SK-N-SH treated with all-trans-retinoic acid at 6 μM for 48 hours (cell line): ENCODE data around the gene LRRC4C.

ENCODE experiments used
- ATAC-seq: fragments of 200-7000 bp; cut with Tn5 transposase; 3 replicates; pipeline ENCODE4 v1.9.1; 2020; ENCODE audit warnings: mild to moderate bottlenecking, moderate library complexity
- ARNTL ChIP-seq: fragments of 450-650 bp; formaldehyde crosslinking; IDR thresholded peaks from 2 replicates; pipeline ENCODE4 v1.5.0; 2020; ENCODE audit warnings: low read depth, mild to moderate bottlenecking, moderate library complexity, borderline replicate concordance
- BACH2 ChIP-seq: fragments of 250-450 bp; sonication (Bioruptor Pico); IDR thresholded peaks from 2 replicates; pipeline ENCODE4 v1.9.0; 2021; ENCODE audit warnings: mild to moderate bottlenecking, borderline replicate concordance
- ESRRG ChIP-seq: fragments of 250-450 bp; sonication (Bioruptor Pico); IDR thresholded peaks from 2 replicates; pipeline ENCODE4 v1.6.1; 2021; ENCODE audit warnings: mild to moderate bottlenecking
- GLIS3 ChIP-seq: fragments of 250-450 bp; sonication (Bioruptor Pico); IDR thresholded peaks from 2 replicates; pipeline ENCODE4 v1.5.0; 2020; ENCODE audit warnings: mild to moderate bottlenecking, moderate library complexity
- ISL1 ChIP-seq: fragments of 250-450 bp; sonication (Bioruptor Pico); IDR thresholded peaks from 2 replicates; pipeline ENCODE4 v2.1.2; 2022; ENCODE audit warnings: mild to moderate bottlenecking, moderate library complexity
- OSR1 ChIP-seq: fragments of 250-450 bp; sonication (Bioruptor Pico); IDR thresholded peaks from 2 replicates; pipeline ENCODE4 v1.8.0; 2022; ENCODE audit warnings: moderate library complexity, mild to moderate bottlenecking, inconsistent platforms
- PPARA ChIP-seq: fragments of 250-450 bp; sonication (Bioruptor Pico); IDR thresholded peaks from 2 replicates; pipeline ENCODE4 v1.5.0; 2020; ENCODE audit warnings: mild to moderate bottlenecking, borderline replicate concordance
- SNAI2 ChIP-seq: fragments of 250-450 bp; sonication (Bioruptor Pico); IDR thresholded peaks from 2 replicates; pipeline ENCODE4 v1.5.0; 2020; ENCODE audit warnings: mild to moderate bottlenecking, moderate library complexity
- TCF4 ChIP-seq: fragments of 250-450 bp; sonication (Bioruptor Pico); IDR thresholded peaks from 2 replicates; pipeline ENCODE4 v1.8.0; 2021; ENCODE audit warnings: mild to moderate bottlenecking, moderate library complexity, borderline replicate concordance
- TOX ChIP-seq: fragments of 250-450 bp; sonication (Bioruptor Pico); IDR thresholded peaks from 2 replicates; pipeline ENCODE4 v1.8.0; 2021; ENCODE audit warnings: mild to moderate bottlenecking, moderate library complexity, borderline replicate concordance
- TSHZ2 ChIP-seq: fragments of 250-450 bp; sonication (Bioruptor Pico); IDR thresholded peaks from 2 replicates; pipeline ENCODE4 v1.5.0; 2020; ENCODE audit warnings: mild to moderate bottlenecking, moderate library complexity
- ZC3H10 ChIP-seq: fragments of 250-450 bp; sonication (Bioruptor Pico); IDR thresholded peaks from 2 replicates; pipeline ENCODE4 v1.5.1; 2021; ENCODE audit warnings: mild to moderate bottlenecking, moderate library complexity
- ZFP3 ChIP-seq: fragments of 250-450 bp; sonication (Bioruptor Pico); IDR thresholded peaks from 2 replicates; pipeline ENCODE4 v1.5.0; 2020; ENCODE audit warnings: mild to moderate bottlenecking, moderate library complexity
- ZFP30 ChIP-seq: fragments of 450-650 bp; formaldehyde crosslinking; IDR thresholded peaks from 2 replicates; pipeline ENCODE4 v1.5.0; 2022; ENCODE audit warnings: mild to moderate bottlenecking, moderate library complexity
- ZNF565 ChIP-seq: fragments of 450-650 bp; formaldehyde crosslinking; conservative IDR thresholded peaks from 2 replicates; pipeline ENCODE4 v1.5.0; 2020; ENCODE audit warnings: low read depth, mild to moderate bottlenecking, moderate library complexity
- ZNF8 ChIP-seq: fragments of 450-650 bp; formaldehyde crosslinking; IDR thresholded peaks from 2 replicates; pipeline ENCODE4 v1.5.0; 2020; ENCODE audit warnings: mild to moderate bottlenecking, moderate library complexity
- TF ChIP-seq, protein P1 (sequence below): fragments of 250-450 bp; sonication (Bioruptor Pico); IDR thresholded peaks from 2 replicates; pipeline ENCODE4 v1.5.1; 2020; ENCODE audit warnings: low read depth, mild to moderate bottlenecking, moderate library complexity
- TF ChIP-seq, protein P2 (sequence below): fragments of 250-450 bp; sonication (Bioruptor Pico); IDR thresholded peaks from 2 replicates; pipeline ENCODE4 v1.8.0; 2020; ENCODE audit warnings: mild to moderate bottlenecking, moderate library complexity, borderline replicate concordance
- TF ChIP-seq, protein P3 (sequence below): fragments of 250-450 bp; sonication (Bioruptor Pico); IDR thresholded peaks from 2 replicates; pipeline ENCODE4 v1.8.0; 2021; ENCODE audit warnings: low read depth, mild to moderate bottlenecking, moderate library complexity, borderline replicate concordance
- TF ChIP-seq, protein P4 (sequence below): fragments of 250-450 bp; sonication (Bioruptor Pico); IDR thresholded peaks from 2 replicates; pipeline ENCODE4 v1.5.1; 2021; ENCODE audit warnings: mild to moderate bottlenecking, moderate library complexity

Gene LRRC4C

GRCh38 chr11:40569947-40570531 lies 889.4 kb downstream of the LRRC4C start:
- ATAC-seq, result no peak
- TF ChIP-seq OSR1 (CRISPR knock-in tag) (no peak), ZFP30 (CRISPR knock-in tag) (no peak), ZNF565 (CRISPR knock-in tag) (no peak), ZFP3 (CRISPR knock-in tag) (no peak), GLIS3 (CRISPR knock-in tag) (no peak), ESRRG (CRISPR knock-in tag) (no peak), ZC3H10 (CRISPR knock-in tag) (no peak), ISL1 (CRISPR knock-in tag) (no peak), TOX (CRISPR knock-in tag) (no peak), BACH2 (CRISPR knock-in tag) (no peak), TCF4 (CRISPR knock-in tag) (no peak), ARNTL (CRISPR knock-in tag) (no peak), PPARA (CRISPR knock-in tag) (no peak), SNAI2 (CRISPR knock-in tag) (no peak)
- TF ChIP-seq, protein P1, sequence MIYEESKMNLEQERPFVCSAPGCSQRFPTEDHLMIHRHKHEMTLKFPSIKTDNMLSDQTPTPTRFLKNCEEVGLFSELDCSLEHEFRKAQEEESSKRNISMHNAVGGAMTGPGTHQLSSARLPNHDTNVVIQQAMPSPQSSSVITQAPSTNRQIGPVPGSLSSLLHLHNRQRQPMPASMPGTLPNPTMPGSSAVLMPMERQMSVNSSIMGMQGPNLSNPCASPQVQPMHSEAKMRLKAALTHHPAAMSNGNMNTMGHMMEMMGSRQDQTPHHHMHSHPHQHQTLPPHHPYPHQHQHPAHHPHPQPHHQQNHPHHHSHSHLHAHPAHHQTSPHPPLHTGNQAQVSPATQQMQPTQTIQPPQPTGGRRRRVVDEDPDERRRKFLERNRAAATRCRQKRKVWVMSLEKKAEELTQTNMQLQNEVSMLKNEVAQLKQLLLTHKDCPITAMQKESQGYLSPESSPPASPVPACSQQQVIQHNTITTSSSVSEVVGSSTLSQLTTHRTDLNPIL, result no peak
- TF ChIP-seq, protein P2, sequence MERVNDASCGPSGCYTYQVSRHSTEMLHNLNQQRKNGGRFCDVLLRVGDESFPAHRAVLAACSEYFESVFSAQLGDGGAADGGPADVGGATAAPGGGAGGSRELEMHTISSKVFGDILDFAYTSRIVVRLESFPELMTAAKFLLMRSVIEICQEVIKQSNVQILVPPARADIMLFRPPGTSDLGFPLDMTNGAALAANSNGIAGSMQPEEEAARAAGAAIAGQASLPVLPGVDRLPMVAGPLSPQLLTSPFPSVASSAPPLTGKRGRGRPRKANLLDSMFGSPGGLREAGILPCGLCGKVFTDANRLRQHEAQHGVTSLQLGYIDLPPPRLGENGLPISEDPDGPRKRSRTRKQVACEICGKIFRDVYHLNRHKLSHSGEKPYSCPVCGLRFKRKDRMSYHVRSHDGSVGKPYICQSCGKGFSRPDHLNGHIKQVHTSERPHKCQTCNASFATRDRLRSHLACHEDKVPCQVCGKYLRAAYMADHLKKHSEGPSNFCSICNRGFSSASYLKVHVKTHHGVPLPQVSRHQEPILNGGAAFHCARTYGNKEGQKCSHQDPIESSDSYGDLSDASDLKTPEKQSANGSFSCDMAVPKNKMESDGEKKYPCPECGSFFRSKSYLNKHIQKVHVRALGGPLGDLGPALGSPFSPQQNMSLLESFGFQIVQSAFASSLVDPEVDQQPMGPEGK (CRISPR knock-in tag), result no peak
- TF ChIP-seq, protein P3, sequence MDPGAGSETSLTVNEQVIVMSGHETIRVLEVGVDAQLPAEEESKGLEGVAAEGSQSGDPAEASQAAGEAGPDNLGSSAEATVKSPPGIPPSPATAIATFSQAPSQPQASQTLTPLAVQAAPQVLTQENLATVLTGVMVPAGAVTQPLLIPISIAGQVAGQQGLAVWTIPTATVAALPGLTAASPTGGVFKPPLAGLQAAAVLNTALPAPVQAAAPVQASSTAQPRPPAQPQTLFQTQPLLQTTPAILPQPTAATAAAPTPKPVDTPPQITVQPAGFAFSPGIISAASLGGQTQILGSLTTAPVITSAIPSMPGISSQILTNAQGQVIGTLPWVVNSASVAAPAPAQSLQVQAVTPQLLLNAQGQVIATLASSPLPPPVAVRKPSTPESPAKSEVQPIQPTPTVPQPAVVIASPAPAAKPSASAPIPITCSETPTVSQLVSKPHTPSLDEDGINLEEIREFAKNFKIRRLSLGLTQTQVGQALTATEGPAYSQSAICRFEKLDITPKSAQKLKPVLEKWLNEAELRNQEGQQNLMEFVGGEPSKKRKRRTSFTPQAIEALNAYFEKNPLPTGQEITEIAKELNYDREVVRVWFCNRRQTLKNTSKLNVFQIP (CRISPR knock-in tag), result no peak
- TF ChIP-seq, all 23 proteins: peak for 0

DNA sequence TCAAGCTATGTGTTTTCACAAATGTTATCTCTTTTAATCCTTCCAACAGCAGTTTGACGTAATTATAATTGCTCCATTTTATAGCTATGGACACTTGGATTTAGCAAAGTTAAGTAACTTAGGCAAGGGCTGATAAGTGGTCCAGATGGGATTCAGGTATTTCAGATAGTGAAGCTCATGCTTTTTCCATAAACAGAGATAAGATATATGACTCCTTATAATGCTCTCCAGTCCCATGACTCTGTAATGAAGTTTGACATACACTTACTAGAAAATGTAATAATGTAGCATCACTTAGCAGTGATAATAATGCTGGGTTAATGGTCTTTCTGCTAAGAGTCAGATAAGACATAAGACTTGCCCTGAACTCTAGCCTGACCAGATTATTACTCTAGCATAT lies 892.1 kb downstream of the LRRC4C start:
- TF ChIP-seq TCF4 (CRISPR knock-in tag), result 0 out of 2 replicates have a peak, but pooled peaks have one; percentile 35
- TF ChIP-seq ISL1 (CRISPR knock-in tag), result peak; percentile 93
- no peak for TF ChIP-seq ZNF8 (CRISPR knock-in tag)
- ATAC-seq, result no peak

DNA sequence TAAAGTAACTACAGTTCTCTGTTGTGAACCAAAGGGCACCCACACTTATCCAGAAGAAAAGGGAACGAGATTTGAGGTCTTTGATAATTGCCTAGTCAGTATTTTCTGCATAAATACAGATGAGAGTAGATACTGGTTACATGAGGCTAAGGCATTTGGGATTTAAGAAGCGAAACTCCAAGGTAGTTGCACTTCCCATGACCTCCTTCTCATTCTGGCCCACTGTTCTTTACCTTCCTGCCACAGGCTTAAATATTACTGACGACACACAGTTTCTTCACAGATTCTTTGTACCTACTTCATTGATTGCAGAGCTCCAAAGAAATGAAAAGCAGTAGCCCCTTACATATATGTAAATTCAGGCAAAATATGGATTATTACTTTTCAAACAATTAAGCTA lies 915.3 kb downstream of the LRRC4C start:
- no peak for ATAC-seq
- TF ChIP-seq ZFP3 (CRISPR knock-in tag), result no peak
- TF ChIP-seq, protein P4, sequence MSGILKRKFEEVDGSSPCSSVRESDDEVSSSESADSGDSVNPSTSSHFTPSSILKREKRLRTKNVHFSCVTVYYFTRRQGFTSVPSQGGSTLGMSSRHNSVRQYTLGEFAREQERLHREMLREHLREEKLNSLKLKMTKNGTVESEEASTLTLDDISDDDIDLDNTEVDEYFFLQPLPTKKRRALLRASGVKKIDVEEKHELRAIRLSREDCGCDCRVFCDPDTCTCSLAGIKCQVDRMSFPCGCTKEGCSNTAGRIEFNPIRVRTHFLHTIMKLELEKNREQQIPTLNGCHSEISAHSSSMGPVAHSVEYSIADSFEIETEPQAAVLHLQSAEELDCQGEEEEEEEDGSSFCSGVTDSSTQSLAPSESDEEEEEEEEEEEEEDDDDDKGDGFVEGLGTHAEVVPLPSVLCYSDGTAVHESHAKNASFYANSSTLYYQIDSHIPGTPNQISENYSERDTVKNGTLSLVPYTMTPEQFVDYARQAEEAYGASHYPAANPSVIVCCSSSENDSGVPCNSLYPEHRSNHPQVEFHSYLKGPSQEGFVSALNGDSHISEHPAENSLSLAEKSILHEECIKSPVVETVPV (CRISPR knock-in tag), result no peak

GRCh38 chr11:40542821-40543220 lies 916.6 kb downstream of the LRRC4C start:
- TF ChIP-seq TSHZ2 (CRISPR knock-in tag) (no peak), ARNTL (CRISPR knock-in tag) (no peak)
- no peak for ATAC-seq
